ENCODE data around the gene ZNF20.

DNA sequence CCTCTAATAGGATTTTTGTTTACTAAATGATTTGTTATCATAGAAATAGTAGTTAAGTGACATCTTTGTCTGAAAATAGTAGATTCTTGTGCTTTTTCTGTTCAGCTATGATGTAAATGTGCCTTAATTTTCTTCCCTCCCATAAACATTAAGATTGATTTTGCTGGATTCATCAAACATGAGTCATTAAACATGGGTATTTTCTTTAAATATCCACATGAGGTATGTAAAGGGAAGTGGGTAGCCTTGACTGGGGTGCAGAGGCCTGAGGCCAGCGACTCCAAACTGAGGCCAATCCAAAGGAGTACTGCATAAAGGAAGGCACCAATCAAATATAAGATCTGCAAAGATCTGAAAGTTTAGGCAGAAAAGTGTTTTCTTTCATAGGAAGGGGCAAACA lies 26.5 kb upstream of the ZNF20 start:
- TF ChIP-seq POLR2A (IDR thresholded peaks at IDR 0.05), result no peak
- TF ChIP-seq, protein P1, sequence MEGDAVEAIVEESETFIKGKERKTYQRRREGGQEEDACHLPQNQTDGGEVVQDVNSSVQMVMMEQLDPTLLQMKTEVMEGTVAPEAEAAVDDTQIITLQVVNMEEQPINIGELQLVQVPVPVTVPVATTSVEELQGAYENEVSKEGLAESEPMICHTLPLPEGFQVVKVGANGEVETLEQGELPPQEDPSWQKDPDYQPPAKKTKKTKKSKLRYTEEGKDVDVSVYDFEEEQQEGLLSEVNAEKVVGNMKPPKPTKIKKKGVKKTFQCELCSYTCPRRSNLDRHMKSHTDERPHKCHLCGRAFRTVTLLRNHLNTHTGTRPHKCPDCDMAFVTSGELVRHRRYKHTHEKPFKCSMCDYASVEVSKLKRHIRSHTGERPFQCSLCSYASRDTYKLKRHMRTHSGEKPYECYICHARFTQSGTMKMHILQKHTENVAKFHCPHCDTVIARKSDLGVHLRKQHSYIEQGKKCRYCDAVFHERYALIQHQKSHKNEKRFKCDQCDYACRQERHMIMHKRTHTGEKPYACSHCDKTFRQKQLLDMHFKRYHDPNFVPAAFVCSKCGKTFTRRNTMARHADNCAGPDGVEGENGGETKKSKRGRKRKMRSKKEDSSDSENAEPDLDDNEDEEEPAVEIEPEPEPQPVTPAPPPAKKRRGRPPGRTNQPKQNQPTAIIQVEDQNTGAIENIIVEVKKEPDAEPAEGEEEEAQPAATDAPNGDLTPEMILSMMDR (IDR thresholded peaks at IDR 0.05), result no peak
